ENCODE results near the gene ALPL.

GRCh38 chr1:21622466-21623315 is 113.5 kb downstream of the ALPL start:
- TF ChIP-seq CTCF (optimal IDR thresholded peaks at IDR 0.05 in 1 of 3, IDR thresholded peaks at IDR 0.05 in 1 of 3, conservative IDR thresholded peaks at IDR 0.05 in 1 of 3; ENCODE audit: extremely low read depth in 1 of 3, insufficient read depth in 2 of 3, low read length in 3 of 3) = no peak
- no peak for TF ChIP-seq EZH2 (IDR thresholded peaks at IDR 0.05; ENCODE audit: low read length)
